Ishikawa (cell line): ENCODE results near the gene ZCCHC14.

ENCODE experiments used
- CEBPB ChIP-seq: IDR thresholded peaks from 2 replicates; pipeline ENCODE4 v1.6.1; 2012
- CREB1 ChIP-seq: IDR thresholded peaks from 2 replicates; pipeline ENCODE4 v1.6.1; 2012; ENCODE audit warnings: low read depth
- EGR1 ChIP-seq: IDR thresholded peaks from 2 replicates; pipeline ENCODE4 v1.6.1; 2012
- EP300 ChIP-seq: IDR thresholded peaks from 2 replicates; pipeline ENCODE4 v1.6.1; 2012; ENCODE audit warnings: borderline replicate concordance
- FOXM1 ChIP-seq: IDR thresholded peaks from 2 replicates; pipeline ENCODE4 v1.6.1; 2012; ENCODE audit warnings: low read depth, borderline replicate concordance
- MAX ChIP-seq: IDR thresholded peaks from 2 replicates; pipeline ENCODE4 v1.6.1; 2012
- NFIC ChIP-seq: IDR thresholded peaks from 2 replicates; pipeline ENCODE4 v1.6.1; 2012
- RAD21 ChIP-seq: IDR thresholded peaks from 2 replicates; pipeline ENCODE4 v1.6.1; 2012; ENCODE audit warnings: low read depth
- REST ChIP-seq: IDR thresholded peaks from 2 replicates; pipeline ENCODE4 v1.6.1; 2012; ENCODE audit warnings: low read depth, mild to moderate bottlenecking
- TAF1 ChIP-seq: IDR thresholded peaks from 2 replicates; pipeline ENCODE4 v1.6.1; 2012; ENCODE audit warnings: low read depth, mild to moderate bottlenecking
- TCF12 ChIP-seq: IDR thresholded peaks from 2 replicates; pipeline ENCODE4 v1.6.1; 2012; ENCODE audit warnings: low read depth
- TEAD4 ChIP-seq: IDR thresholded peaks from 2 replicates; pipeline ENCODE4 v1.6.1; 2012
- YY1 ChIP-seq: IDR thresholded peaks from 2 replicates; pipeline ENCODE4 v1.6.1; 2012; ENCODE audit warnings: low read depth
- ZBTB7A ChIP-seq: IDR thresholded peaks from 2 replicates; pipeline ENCODE4 v1.6.1; 2012; ENCODE audit warnings: low read depth
- TF ChIP-seq, protein P1 (sequence below): IDR thresholded peaks from 2 replicates; pipeline ENCODE4 v1.6.1; 2012

The ZCCHC14 gene

DNA sequence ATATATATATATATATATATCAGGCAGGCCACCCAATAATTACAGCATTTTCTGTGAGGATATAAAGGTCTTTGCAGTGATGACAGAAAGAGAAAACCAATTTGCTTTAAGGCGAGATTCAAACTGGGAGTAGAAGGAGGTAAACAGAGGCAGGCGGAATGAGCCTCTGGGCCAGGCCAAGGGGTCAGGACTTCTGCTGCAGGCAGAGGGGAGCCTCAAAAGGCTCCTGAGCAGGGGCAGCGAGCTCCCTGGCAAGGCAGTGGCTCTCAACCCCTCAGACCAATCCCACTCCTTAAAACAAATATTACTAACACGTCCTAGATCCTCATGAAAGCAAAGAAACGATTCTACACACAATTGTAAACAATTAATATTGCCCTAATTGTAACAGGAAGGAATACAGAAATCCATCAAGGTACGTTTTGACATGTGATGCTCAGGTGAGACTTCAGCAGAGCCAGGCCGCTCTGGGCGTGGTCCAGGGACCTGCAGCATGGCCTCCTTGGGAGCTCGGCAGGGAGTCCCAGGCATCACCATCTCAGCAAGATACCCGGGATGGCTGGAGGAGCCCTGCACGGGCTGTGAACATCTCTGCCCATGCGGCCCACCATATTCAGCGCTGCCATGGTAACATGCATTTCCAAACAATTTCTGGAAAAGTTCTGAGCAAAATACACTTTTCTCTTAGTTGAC lies 127.7 kb downstream of the ZCCHC14 start:
- TF ChIP-seq TEAD4 = no peak
- TF ChIP-seq REST = no peak
- no peak for TF ChIP-seq YY1
- TF ChIP-seq CEBPB = no peak
- TF ChIP-seq TAF1 = no peak
- TF ChIP-seq, protein P1, sequence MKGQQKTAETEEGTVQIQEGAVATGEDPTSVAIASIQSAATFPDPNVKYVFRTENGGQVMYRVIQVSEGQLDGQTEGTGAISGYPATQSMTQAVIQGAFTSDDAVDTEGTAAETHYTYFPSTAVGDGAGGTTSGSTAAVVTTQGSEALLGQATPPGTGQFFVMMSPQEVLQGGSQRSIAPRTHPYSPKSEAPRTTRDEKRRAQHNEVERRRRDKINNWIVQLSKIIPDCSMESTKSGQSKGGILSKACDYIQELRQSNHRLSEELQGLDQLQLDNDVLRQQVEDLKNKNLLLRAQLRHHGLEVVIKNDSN = no peak
- TF ChIP-seq EGR1 = no peak
- TF ChIP-seq FOXM1 = no peak
- TF ChIP-seq EP300 = no peak
- TF ChIP-seq NFIC = no peak
- TF ChIP-seq CREB1 = no peak
- TF ChIP-seq RAD21 = no peak
- TF ChIP-seq ZBTB7A = no peak

DNA sequence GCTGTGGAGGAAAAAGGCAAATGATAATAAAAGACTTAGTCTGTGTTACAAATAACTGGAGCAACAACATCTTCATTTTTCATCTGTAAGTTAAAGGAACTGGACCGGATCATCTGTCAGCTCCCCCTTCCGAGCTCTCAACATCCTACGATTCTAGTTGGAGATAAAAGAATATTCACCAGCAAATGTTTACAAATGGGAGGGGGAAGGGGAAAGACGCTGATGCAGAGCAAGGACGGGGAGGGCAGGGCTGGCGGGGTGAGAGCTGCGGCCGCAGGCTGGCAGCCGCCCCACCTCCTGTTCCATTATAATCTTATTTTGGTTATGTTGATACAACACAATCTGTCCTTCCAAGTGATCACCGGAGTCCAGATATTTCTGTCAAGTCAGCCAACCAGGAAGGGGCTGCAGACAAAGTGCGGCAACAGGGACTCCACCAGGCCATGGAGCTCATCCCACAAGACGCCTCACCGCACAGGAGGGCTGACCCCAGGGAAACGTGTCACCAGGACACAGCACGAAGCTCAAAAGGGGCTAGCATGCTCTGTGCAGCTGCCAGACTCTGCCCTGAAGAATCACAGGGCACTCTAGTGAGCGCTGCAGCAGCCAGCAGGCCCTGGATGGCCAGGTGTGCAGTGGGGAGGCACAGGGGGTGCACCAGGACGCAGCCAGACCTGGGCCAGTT lies 128.9 kb downstream of the ZCCHC14 start:
- TF ChIP-seq MAX (no peak), TEAD4 (no peak), RAD21 (no peak), EP300 (no peak), REST (no peak), TCF12 (no peak), EGR1 (no peak)
- TF ChIP-seq, protein P1 = no peak

DNA sequence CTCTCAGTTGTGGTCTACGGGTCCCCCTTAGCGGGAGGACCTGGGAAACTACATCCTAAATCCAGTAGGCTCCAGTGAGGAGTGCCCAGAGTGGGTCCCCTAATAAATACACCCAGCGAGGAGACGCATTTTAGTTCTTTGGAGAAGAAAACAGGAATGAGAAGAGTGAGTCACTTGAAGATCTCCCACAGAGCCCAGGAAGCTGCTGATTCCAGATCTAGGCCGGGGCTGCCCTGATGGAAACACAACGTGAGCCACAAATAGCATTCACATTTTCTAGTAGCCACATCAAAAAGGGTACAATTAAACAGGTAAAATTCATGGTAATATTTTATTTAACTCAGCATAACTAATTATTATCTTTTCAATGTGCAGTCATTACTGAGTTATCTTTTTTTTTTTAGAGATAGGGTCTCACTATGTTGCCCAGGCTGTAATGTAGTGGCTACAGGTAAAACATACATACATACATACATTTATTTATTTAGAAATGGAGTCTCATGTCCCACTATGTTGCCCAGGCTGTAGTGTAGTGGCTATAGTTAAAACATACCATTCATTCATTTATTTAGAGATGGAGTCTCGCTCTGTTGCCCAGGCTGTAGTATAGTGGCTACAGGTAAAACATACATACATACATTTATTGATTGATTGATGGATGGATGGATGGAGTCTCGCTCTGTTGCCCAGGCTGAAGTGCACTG lies 130.8 kb downstream of the ZCCHC14 start:
- no peak for TF ChIP-seq RAD21
- TF ChIP-seq EP300 = no peak
- TF ChIP-seq ZBTB7A = no peak

DNA sequence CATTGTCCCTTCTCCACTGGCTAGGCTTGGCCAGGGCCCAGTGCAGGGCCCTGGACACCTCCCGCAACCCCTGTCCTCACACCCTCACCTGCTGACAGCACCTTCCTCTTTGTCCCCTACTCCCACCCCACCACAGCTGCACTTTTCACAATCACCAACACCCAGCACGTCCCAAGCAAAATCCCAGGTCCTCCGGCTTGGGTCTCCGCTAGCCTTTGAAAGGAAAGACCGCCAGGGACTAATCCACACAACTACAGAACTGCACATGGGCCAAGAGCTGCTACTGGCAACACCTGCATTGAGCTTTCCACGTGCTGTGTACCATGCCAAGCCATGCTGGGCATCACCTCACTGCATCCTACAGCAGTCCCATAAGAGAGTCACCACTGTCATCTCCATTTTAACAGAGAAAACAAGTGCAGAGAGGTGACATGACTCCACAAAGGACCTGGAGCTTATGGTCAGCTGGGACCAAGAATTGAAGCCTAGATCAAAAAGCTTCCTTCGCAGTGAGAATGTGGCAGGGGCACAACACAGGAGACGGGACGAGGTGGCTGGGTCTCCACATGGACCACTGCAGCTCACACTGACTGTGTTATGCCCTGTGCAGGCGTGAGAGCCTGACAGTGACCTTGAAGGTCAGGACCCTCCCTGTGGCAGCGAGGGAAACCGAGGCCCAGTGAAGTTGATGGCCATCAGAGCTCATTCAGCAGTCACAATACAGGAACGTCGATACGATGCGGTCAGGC lies 131.8 kb downstream of the ZCCHC14 start:
- TF ChIP-seq REST (no peak), MAX (no peak), EGR1 (no peak), FOXM1 (no peak), RAD21 (no peak), TAF1 (no peak), NFIC (no peak), ZBTB7A (no peak), YY1 (no peak), CREB1 (no peak), TEAD4 (no peak), EP300 (no peak), CEBPB (no peak), TCF12 (no peak)
- TF ChIP-seq, protein P1 = no peak
